Lung microvascular endothelial cell (primary cell): Measurements from ENCODE around the gene LYST. TPM values are rescaled to one million over a fixed set of nuclear protein-coding genes. Genes with fewer than 3 reads are reported as not detected.
A peak's percentile ranks its signal among the peaks of the same experiment; 100 is the strongest.

Experiments
- DNase-seq, 2 donors: peaks; one replicate each; pipeline versions ENCODE4 v3.0.0 to v3.0.0-alpha.2; 2010; ENCODE audit warnings: low read depth in 2 of 2
- total RNA-seq: library from RNA; depleted of rRNA; stranded (reverse); fragments of >200 nt; gene quantifications from 2 replicates; pipeline ENCODE4 v1.2.1, GENCODE V29; 2014

LYST gene
- total RNA-seq, 1 donor from 2014 or later = 12.7 TPM

- no peak for DNase-seq
Measured at GRCh38 chr1:235714205-235714897, 152.4 kb downstream of the LYST start.

DNA sequence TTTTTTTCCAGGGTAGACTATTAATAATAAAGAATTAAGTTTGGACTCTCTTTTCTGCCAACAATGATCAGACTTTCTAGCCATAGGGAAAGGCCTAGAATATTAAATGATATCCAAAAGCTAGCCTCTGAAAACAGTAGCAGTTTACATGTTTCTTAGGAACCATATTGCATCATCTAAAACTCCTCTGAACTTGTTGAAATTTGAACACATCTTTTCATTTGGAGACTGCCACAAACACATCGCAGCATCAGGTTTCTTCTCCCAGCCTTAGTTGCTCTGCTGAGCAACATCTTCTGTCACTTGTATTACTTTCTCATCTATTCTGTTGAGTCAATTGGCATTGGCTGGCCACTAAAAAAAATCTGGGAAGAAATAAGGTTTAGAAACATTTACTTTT lies 153.9 kb downstream of the LYST start:
- no peak for DNase-seq

GRCh38 chr1:235710687-235711086 lies 156.0 kb downstream of the LYST start:
- DNase-seq = no peak

DNA sequence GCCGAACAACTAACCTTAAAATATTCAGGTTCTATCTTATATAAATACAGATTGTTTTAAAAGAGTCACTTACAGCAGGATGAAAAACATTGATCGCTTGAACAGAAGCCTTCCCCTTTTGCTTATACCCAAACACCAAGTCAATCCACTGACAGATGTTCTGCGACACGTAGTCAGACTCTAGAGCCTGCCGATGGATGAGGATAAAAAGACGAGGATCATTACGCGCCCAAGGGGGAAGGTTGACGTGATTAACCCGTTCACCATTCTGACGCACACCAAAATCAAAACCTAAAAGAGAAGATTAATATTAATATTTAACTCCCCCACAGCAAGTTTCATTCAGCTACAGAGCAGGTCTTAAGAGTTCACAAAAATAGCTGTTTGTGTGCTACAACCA lies 157.7 kb downstream of the LYST start:
- no peak for DNase-seq

- no peak for DNase-seq
Measured at GRCh38 chr1:235708390-235708962, 158.2 kb downstream of the LYST start.

- peak; percentile 12 to 26 for DNase-seq
Measured at GRCh38 chr1:235703506-235703905, 163.2 kb downstream of the LYST start.

DNA sequence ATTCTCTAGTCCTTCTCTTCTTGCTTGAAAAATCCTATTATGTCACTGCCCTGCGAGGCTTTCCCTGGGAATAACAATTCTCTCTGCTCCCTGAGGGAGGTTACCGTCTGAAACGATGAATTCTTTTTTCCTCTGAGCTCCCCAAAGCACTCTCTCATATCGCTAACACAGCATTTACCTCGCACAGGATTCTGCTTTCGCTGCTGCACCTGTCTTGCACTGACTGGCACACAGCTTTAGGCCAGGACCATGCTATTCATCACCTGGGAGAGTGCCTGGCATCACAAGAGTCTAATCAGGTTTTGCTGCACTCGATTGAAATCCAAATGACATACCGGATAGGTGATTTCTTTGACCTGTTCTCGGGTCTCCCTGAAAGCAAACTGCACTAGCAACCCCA lies 164.3 kb downstream of the LYST start:
- DNase-seq = no peak

DNA sequence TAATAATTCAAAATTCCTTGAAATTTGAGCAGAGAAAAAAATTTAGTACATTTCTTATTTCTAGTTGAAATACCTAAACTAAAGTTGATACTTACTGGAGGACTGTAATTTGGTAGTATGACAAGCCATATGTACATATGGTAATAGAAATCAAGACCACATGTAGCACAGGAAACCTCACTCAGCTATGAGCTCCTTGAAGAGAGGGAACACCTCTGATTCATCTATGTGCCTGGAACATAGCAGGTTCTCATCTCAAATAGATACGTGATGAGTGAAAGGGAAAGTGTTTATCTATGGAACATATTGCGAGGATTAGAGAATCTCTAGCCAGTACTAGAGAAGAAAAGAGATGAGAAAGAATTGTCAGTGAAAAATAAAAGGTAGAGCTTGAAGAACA lies 169.2 kb downstream of the LYST start:
- DNase-seq = no peak

GRCh38 chr1:235689356-235689755 lies 177.3 kb downstream of the LYST start:
- DNase-seq = no peak

DNA sequence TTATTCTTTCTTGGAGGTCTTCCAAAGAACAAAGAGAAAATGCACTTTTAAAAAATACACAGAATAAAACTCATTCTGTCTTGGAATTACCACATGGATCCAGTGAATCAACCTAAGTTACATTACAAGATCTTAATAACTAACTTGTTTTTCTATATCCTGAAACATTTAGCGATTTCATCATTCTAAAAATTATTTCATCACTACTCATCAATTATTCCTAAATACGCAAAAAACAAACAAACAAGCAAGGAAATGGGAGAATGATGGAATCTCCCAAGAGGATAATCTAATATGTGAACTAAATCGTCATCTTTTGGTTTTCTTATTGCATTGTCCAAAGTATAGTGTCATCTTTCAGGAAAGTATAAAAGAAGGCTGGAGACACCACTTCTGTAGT lies 178.6 kb downstream of the LYST start:
- no peak for DNase-seq

DNA sequence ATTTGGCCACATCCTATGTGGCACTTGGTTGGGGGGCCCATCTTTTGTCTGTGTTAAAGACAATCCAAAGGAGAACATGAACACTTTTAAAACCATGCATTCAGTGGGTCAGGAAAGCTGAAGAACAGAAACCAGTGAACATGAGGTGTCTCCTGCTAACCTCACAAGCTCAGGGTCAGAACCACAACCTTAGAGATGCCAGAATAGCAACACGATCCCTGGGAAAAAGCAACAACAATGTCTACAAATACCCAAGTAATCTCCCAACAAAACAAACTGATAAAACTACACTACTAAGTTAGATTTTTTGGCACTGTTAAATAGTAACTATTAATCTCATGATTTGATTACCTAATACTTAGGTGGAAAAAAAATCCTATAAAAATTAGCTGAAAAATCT lies 183.1 kb downstream of the LYST start:
- no peak for DNase-seq

DNA sequence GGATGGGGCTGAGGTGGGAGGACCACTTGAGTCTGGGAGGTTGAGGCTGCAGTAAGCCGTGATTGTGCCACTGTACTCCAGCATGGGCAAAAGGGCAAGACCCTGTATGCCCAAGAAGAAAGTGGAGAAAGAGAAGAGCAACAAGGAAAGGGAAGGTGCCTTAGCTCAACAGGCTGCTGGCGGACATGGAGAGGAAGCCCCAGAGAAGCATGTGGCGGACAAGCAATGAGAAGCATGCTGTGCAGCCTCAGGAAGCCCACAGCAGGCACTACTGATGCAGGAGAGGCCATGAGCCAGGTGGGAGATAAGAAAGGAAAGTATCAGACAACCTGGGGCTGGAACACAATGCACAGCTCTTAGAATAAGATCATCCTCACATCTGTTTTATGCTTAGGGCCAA lies 184.5 kb downstream of the LYST start:
- DNase-seq = no peak

- DNase-seq = no peak
Measured at GRCh38 chr1:235679644-235680043, 187.1 kb downstream of the LYST start.

DNA sequence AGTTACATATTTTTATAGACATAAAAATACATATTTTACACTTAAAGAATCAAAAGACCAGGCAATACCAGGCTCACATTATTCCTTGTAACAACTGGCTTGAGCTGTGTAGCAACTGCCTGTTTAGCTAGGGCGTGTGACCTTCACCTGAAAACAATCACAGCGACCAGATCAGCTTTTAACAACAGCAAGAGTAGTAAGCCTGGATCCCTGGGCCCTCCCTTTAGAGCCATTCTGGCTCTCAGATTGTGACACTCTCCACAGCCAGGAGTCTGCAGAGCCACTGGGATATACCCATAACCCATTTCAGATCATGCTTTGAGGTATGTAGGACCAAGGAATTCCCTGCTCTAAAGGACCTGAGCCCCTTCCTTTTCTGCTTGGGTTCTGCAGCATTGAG lies 187.7 kb downstream of the LYST start:
- DNase-seq = no peak

DNA sequence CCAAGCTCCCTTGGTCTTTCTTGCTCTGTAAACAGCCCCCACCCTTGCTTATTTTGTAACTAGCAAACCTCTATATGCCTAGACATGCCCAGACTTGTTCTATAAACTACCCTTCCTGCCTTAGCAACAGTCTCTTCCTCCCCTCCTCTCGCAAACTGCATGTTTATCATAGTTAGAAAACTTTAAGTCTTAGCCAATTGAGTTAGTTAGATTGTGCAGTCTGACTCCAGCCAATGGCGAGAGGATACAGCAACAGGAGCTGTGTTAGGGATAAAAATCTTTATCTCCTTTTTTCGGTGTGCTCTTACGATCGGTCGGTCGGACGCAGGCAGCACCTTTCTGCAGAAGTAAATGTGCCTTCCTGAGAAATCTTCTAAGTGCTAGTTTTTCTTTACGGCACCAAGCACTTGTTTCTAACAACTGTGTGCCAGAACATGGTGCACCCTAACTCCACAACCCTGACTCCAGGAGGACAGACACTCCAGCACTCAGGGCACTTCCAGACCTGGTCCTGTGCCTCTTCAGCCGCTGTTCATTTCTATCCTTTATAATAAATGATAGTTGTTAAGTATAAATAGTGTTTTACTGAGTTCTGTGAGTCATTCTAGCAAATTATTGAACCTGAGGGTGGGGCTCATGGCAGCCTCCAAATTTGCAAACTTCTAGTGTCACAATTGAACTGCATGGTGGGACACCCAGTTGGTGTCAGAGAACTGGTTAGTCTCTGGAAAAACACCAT lies 191.4 kb downstream of the LYST start:
- DNase-seq = no peak

GRCh38 chr1:235673981-235674380 lies 192.7 kb downstream of the LYST start:
- DNase-seq = no peak

- no peak for DNase-seq
Measured at GRCh38 chr1:235671992-235672391, 194.7 kb downstream of the LYST start.

GRCh38 chr1:235670157-235670776 lies 196.4 kb downstream of the LYST start:
- peak in 1 of 2 donors; percentile 11 for DNase-seq

DNA sequence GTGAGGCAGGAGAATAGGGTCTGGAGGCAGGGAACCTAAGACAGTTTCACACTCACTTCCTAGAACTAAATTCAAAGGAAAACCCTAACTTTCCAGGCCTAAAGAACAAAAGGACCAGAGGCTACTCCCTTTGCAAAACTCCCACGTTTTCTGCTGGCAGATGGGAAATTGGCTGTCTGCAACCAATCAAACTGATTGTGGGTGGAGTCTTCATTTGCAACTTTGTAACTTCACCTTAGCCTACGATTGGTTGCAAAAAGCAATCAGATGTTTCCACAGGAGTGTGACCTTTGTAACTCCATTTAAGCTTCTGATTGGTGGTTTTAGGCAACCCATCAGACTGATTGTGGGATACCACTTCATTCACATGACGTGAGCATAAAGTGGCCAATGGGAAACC lies 197.4 kb downstream of the LYST start:
- no peak for DNase-seq

- DNase-seq = no peak
Measured at GRCh38 chr1:235663628-235664027, 203.1 kb downstream of the LYST start.

- DNase-seq = no peak
Measured at GRCh38 chr1:235661568-235661967, 205.1 kb downstream of the LYST start.

GRCh38 chr1:235659186-235659771 lies 207.4 kb downstream of the LYST start:
- DNase-seq = no peak
